SU-DHL-6 (cell line): ENCODE data around the gene KCNK2.

Source experiments
- CTCF ChIP-seq: fragments of 200-600 bp; sonication (generic); IDR thresholded peaks from one replicate; pipeline ENCODE4 v1.5.1; 2017; ENCODE audit warnings: antibody characterized with exemption, mild to moderate bottlenecking, low read length, moderate library complexity; ENCODE audit not compliant: insufficient read depth, poor library complexity, severe bottlenecking
- EZH2phosphoT487 ChIP-seq: fragments of 200-600 bp; sonication (generic), shearing (Covaris generic); conservative IDR thresholded peaks from 2 replicates; pipeline ENCODE4 v1.6.1; 2018; ENCODE audit warnings: mild to moderate bottlenecking, antibody characterized with exemption, low read length, moderate library complexity, mixed read lengths

- TF ChIP-seq CTCF, result no peak
- TF ChIP-seq EZH2phosphoT487, result no peak
Measured at GRCh38 chr1:215200121-215200520, 117.6 kb downstream of the KCNK2 start.
